ENCODE results near the gene CCNI. TPM values are rescaled to one million over a fixed set of nuclear protein-coding genes. Genes with fewer than 3 reads are reported as not detected.

CCNI gene
- total RNA-seq, 1 experiment from 2014 or later: 208 TPM

- CTCF ChIA-PET: no interaction called here
- H2AFZ ChIP-seq (ENCODE audit: low read depth, low read length, poor library complexity, severe bottlenecking): no peak overlapping the region
Observed at GRCh38 chr4:77014256-77014655, 61.5 kb downstream of the CCNI start.

More at GRCh38 chr4:77014256-77014655, 61.5 kb downstream of the CCNI start:
- Histone ChIP-seq H3K9me3 (ENCODE audit: control insufficient read depth in 1 of 2, insufficient read depth in 1 of 2, low read depth in 1 of 2, low read length in 2 of 2) (no peaks in the 10 kb centered on the region), H3K36me3 (ENCODE audit: control insufficient read depth in 1 of 2, insufficient read depth in 2 of 2, low read length in 2 of 2) (peaks cover 9 to 13% of the 10 kb centered on the region in 2 experiments; a peak in 3 of 4 replicates), H4K20me1 (ENCODE audit: insufficient read depth) (no peaks in the 10 kb centered on the region), H3K27me3 (ENCODE audit: insufficient read depth, low read length) (no peaks in the 10 kb centered on the region), H3K9me2 (ENCODE audit: insufficient read depth) (no peaks in the 10 kb centered on the region), H3K9ac (ENCODE audit: low read length) (no peak overlapping the region), H3K4me1 (ENCODE audit: control insufficient read depth in 1 of 2, insufficient read depth in 2 of 2, low read length in 2 of 2) (no peaks in the 10 kb centered on the region), H3K4me2 (ENCODE audit: low read length) (no peak overlapping the region), H3K79me2 (ENCODE audit: insufficient read depth, low read length) (no peaks in the 10 kb centered on the region), H3K4me3 (replicated peaks in 1 of 2; ENCODE audit: low read depth in 1 of 2, low read length in 2 of 2) (no peak overlapping the region), H3K27ac (ENCODE audit: low read depth, low read length) (no peak overlapping the region)
- TF ChIP-seq ZNF274 (IDR thresholded peaks at IDR 0.05; ENCODE audit: low read depth, low read length) (no peak), JUND (IDR thresholded peaks at IDR 0.05) (no peak), CBX3 (IDR thresholded peaks at IDR 0.05; ENCODE audit: low read depth) (no peak), YY1 (IDR thresholded peaks at IDR 0.05; ENCODE audit: extremely low read depth, insufficient replicate concordance, low read depth, low read length) (no peak), ZFX (IDR thresholded peaks at IDR 0.05) (no peak), TCF7L2 (IDR thresholded peaks at IDR 0.05; ENCODE audit: borderline replicate concordance, extremely low read depth, insufficient read depth, insufficient read length) (no peak), RAD21 (IDR thresholded peaks at IDR 0.05; ENCODE audit: low read depth) (no peak), EZH2 (IDR thresholded peaks at IDR 0.05) (no peak), POLR2AphosphoS5 (IDR thresholded peaks at IDR 0.05; ENCODE audit: low read depth, low read length) (no peak), SP1 (IDR thresholded peaks at IDR 0.05; ENCODE audit: low read depth) (no peak), ZBTB33 (IDR thresholded peaks at IDR 0.05; ENCODE audit: extremely low read depth, insufficient replicate concordance, low read length) (no peak), SIN3A (IDR thresholded peaks at IDR 0.05; ENCODE audit: low read depth) (no peak), FOSL1 (IDR thresholded peaks at IDR 0.05; ENCODE audit: low read depth) (no peak), CTCF (IDR thresholded peaks at IDR 0.05 in 2 of 3, conservative IDR thresholded peaks at IDR 0.05 in 1 of 3; ENCODE audit: borderline replicate concordance in 1 of 3, insufficient read depth in 1 of 3, low read depth in 2 of 3, low read length in 2 of 3) (no peak), EZH2phosphoT487 (IDR thresholded peaks at IDR 0.05; ENCODE audit: borderline replicate concordance) (no peak), ELF1 (IDR thresholded peaks at IDR 0.05; ENCODE audit: borderline replicate concordance, low read depth) (no peak), SRF (IDR thresholded peaks at IDR 0.05; ENCODE audit: low read depth) (no peak), MAX (IDR thresholded peaks at IDR 0.05) (no peak), ATF3 (IDR thresholded peaks at IDR 0.05) (no peak), POLR2A (IDR thresholded peaks at IDR 0.05; ENCODE audit: borderline replicate concordance, extremely low read depth, insufficient read depth, insufficient read length) (no peak)
- ATAC-seq (no peak), DNase-seq (ENCODE audit: low read depth, low spot score) (no peak)
- POLR2A ChIA-PET: no interaction called here
- BruUV-seq (replicated peaks): no TSS peak
- RAD21 ChIA-PET (ENCODE audit: low non-redundant PET in 1 of 2, low total read pairs in 2 of 2, uncharacterized antibody in 2 of 2, unreplicated experiment in 2 of 2): no interaction called here
- intact Hi-C loops (cut with micrococcal nuclease): no loop called here
